GM18511 (cell line): ENCODE data around the gene NOA1.
A peak's percentile ranks its signal among the peaks of the same experiment; 100 is the strongest.

Source experiments
- ATAC-seq: cut with Tn5 transposase; IDR thresholded peaks from one replicate; pipeline ENCODE4 v1.9.1; 2021; ENCODE audit warnings: mild to moderate bottlenecking, moderate library complexity; ENCODE audit not compliant: unreplicated experiment

The NOA1 gene

DNA sequence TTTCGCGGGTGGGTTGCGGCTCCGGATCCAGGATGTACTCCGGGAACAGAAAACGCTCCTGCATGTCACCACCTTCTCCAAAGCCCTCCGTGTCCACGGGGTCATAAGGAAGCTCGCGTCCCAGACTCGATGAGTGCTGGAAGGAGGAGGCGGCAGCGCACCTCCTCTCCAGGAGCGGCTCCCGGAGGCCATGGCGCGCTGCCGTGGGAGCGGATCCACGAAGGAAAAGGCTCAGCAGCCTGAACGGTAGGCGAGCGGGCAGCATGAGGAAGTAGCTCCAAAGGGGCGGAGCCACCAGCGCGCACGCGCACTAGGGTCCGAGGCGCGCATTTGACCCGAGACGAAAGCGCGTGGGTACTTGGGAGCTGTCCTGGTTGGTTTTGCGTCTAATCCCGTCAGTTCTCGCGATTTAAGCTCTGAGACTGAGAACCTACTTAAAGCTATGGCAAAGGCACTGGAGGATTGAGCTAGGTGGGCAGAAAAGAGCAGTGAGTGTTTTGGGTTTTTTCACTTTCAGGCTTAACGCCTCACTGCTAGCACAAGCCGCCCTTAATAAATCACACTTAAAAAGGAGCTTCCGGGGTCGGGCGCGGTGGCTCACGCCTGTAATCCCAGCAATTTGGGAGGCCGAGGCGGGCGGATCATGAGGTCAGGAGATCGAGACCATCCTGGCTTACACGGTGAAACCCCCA lies at the start of gene NOA1:
Gene NOA1 (minus strand): TSS at position 286 of the 692 bp plus-strand sequence. CDS start 21 bp downstream, at position 265.
- ATAC-seq, result peak; percentile 81

DNA sequence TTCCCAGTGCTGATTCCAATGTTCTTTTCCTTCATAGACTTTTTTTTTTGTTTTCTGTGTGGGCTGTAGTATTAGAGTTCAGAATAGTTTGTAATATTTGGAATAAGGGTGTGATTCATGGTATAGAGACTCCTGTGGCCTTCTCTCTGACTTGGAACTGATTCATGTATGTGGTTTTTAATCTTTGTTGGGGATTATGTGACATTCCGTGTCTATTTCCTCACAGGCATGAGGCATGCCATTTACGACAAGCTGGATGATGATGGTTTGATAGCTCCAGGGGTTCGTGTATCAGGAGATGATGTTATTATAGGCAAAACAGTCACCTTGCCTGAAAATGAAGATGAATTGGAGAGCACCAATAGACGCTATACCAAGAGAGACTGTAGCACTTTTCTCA lies 45.7 kb upstream of the NOA1 start:
- ATAC-seq, result no peak

DNA sequence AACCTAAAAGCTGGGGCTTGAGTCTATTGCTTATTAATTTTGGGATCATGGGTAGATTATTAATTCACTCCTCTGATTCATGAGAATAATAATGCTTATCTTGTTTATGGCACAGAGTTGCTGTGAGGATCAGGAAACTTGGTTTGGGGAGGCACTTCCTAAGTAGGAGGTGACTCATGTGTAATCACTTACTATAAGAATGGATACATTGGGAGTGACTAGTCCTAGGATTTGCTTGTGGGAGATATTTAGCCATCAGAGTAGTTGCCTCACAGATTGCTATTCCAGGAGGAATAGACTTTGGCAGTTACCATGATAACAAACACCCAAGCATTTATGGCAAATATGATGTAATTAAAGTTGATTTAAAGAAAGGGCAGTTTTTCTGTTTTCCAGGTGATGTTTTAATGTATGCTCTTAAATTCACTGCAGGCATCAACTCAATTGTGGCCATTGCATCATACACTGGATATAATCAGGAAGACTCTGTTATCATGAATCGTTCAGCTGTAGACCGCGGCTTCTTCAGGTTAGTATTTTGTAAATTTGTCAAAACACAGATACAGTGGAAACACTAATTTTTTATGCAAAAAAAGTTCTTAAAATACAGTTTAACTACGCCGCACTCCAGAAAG lies 43.2 kb upstream of the NOA1 start:
- ATAC-seq, result no peak

DNA sequence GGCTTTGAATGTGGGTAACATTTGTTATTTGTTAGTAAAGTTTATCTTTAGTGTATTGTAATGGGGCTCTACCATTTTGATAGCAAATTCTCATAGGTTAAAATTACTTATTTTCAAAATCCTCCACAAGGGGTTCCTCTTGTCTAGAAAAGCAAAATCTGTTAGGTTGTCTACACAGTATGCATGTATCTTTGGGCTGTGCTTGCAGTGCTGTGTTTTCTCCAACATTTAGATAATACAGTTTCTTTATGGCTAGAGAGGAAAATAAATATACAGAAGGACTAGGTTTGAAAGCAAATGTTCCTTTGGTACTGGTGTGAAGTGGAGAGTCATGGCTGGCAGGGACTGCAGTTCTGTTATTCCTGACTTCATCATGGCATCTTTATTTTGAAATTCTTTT lies 41.6 kb upstream of the NOA1 start:
- ATAC-seq, result no peak

DNA sequence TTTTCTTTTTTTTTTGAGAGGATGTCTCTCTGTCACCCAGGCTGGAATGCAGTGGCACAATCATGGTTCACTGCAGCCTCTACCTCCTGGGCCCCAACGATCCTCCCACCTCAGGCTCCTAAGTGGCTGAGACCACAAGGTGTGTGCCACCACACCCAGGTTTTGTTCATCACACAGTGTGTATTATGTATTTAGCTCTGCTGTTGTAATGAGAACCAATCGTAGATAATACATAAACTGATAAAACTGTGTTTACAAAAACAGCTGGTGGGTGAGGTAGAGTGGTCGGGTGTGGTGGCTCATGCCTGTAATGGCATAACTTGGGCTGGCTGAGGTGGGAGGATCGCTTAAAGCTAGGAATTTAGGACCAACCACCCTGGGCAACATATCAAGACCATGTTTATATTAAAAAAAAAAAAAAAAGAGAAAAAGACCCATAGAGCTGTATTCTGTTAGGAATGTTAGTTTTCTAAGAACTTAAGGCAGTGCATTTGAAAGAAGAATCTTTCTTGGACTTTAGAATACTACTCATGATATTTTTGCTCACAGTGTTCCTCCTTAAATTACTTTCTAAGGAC lies 36.2 kb upstream of the NOA1 start:
- no peak for ATAC-seq

DNA sequence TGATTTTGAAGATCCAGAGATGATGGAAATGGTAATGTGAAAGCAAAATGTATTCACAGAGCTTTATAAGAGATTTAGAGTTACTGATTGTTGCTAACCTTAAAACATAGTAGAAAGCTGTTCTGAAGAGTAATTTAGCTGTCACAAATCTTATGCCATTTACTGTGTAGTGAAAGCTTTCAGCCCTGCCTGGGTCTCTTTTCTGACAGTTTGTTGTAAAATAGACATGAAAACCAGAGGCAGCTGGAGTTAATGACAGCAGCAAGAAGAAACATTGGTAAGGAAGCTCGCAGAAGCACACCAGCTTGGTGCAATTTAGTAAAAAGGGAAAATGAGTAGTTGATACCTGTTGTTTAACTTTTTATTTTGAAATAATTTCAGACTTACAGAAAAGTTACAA lies 22.3 kb upstream of the NOA1 start:
- no peak for ATAC-seq

DNA sequence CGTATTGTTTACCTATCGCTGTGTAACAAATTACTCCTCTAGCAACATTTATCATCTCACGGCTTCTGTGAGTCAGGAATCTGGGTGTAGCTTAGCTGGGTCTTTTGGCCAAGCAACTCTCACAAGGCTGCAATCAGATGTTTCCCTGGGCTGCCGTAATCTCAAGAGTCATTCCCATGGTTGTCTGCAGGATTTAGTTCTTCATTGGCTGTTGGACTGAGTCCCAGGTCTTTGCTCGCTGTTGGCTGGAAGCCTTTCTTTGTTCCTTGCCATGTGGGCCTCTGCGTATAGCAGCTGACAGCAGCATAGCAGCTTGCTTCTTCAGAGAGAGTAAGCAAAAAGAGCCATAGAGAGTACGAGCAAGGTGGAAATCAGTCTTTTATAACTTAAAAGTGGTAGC lies 18.1 kb upstream of the NOA1 start:
- ATAC-seq, result no peak

DNA sequence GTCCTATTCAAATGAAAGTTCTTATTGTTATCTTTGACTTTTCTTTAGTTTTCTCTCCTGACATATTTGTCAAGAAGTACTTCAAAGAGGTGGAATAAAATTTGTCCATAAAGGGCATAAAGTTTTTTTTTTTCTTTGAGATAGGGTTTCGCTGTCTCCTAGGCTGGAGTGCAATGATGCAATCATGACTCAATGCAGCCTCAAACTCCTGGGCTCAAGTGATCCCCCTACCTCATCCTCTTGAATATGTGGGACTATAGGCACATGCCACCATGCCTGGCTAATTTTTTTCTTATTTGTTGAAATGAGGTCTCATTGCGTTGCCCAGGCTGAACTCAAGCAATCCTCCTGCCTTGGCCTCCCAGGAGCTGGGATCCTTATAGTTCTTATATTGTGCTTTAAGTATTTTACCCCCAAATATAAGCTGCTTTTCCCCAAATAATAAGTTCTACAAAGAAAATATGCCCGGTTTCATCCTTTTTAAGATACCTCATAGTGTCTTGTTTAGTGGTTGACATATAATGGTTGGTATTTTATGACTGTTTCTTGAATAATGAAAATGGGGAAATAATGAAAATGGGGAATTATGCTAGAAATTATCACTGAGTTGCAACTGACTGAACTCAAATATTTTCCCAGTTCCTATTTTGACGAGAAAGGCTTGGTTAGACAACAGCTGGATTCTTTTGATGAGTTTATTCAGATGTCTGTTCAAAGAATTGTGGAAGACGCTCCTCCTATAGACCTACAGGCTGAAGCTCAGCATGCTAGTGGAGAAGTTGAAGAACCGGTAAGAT lies 12.9 kb upstream of the NOA1 start:
- ATAC-seq, result no peak

DNA sequence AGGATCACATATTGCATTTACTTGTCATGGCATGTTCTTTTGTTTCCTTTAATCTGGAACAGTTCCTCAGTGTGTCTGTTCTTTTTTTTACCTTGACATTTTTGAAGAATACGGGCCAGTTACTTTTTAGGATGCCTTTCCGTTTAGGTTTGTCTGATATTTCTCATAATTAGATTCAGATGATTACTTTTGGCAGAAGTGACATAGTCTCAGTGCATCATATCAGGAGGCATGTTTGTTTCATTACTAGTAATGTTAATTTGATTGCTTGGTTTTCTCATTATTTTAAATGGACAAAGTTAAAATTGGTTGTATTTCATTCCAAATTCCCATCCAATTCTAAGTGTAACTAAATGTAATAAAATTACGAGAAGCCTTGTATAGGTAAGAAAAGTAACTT lies 9.5 kb upstream of the NOA1 start:
- ATAC-seq, result no peak

DNA sequence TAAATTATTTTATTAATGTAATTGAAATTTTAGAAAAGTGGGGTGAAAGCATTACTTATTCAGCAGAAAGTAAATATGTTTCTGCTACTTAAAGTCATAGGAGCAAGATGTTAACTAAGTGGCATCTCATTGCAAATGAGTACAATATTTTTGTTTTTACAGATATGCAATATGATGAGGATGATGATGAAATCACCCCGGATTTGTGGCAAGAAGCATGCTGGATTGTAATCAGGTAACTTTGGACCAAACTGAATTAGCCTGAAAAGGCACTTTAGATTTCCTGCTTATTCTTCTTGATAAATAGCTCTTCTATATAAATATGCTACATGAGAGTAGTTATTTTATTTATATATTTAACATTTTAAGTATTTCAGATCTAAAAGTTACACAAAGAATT lies 8.8 kb upstream of the NOA1 start:
- no peak for ATAC-seq

DNA sequence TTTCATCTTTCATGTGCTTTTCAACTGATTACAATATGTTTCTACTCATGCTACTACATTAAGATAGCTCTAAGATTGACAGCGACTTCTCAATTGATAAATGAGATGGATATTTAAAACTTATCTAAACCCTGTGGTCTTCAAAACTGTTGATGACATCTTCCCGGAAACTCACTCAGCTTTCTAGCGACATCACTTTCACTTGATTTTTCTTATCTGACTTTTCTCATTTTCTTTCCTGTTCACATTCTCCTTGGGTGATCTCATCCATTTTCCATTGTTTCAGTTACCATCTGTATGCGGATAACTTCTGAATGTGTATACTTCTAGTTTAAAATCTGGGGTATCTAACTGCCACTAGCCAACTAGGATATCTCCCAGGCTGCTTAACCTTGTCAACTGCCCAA lies 4.4 kb upstream of the NOA1 start:
- ATAC-seq, result no peak

DNA sequence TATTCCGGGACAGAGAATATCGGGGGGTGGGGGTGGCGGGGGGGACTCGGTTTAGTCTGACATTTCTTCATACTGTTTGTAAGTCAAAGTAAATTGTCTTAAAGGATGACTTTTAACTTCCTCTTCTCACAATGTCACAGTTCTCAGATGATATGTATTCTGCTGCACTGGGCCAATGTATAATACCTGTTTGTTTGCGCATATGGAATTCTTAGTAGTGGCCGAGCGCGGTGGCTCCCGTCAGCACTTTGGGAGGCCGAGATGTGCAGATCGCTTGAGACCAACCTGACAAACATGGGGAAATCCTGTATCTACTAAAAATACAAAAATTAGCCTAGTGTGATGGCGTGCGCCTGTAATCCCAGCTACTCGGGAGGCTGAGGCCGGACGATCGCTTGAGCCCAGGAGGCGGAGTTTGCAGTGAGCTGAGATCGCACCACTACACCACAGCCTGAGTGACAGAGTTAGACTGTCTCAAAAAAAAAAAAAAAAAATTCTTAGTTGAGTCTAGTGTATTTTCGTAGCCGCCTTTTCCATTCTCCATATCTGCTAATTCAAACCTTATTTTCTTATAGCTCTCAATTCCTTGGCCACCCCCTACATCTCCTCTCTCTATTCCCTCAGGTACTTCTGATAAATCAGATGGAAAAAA lies 2.1 kb upstream of the NOA1 start:
- ATAC-seq, result no peak

DNA sequence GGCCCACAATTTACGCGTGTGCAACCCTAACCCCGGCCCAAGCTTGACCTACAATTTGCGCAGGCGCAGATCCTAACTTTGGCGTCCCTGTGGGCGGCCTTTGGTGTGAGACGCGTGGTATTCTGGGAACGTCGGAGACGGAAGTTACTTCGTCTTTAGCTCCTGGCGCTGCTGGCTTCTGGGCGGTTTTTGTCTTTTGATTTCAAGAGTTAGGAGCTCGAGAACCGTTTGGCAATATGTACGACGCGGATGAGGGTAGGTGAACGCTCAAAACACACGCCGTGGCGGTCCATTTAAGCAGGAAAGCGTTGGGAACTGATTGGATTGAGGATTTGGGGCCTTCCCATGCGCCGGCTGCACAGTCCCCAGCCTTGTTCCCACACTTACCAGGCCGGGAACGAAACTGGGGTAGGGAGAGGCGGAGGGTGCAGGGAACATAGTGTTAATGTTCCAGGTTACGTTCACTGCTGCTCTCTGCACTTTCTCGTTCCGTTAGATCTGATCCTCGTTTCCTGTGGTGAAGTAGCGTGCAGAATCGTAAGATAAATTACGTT lies 1.4 kb upstream of the NOA1 start, which contains the start of gene POLR2B:
Gene POLR2B (plus strand): TSS at position 147 of the 554 bp plus-strand sequence. CDS start 90 bp downstream, at position 237.
- peak; percentile 57 for ATAC-seq

DNA sequence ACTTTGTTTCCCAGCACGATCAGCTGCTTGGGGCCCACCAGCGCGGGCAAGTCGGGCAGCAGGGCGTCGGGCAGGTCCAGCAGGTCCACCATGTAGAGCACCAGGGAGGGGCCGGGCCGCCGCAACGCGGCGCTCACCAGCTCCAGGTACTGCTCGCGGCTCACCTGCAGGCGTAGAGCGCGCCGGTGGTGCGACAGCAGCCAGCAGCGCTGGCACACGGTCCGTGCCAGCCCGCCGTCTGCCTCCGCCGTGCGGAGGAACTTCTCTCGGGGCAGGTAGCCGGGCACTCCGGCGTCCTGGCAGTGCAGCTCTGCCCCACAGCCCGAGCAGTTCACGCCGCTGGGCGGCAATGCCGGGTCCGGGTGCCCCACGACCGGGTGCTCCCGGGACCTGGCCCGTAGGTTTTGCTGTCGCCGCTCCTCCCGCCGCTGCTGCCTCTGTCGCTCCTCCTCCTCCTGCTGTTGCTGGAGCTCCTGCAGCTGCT lies 527 bp downstream of the NOA1 start:
- ATAC-seq, result peak; percentile 38

DNA sequence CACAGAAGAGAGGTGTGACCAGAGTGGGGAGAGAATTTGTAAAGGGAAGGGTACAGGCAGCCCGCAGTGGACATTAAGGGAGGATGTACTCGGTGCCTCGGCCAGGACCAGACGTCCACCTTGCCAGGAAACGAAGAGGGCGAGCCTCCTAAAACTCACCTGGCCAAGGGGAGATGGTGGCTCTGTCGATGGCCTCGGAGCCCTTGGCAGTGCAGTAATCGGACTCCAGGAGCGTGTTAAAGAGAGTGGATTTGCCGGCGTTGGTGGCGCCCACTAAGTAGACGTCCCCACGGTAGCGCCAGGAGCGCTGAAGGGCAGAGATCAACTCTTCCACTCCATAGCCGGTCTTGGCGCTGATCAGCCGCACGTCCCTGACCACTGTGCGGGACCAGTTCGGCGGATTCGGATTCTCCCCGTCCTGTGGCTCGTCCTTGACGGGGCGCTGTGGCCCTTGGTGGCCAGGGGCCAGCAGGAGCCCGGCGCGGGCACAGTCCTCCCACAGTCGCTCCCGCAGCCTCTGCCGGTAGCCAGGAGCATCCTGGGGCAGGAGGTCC lies 1.0 kb downstream of the NOA1 start:
- no peak for ATAC-seq

DNA sequence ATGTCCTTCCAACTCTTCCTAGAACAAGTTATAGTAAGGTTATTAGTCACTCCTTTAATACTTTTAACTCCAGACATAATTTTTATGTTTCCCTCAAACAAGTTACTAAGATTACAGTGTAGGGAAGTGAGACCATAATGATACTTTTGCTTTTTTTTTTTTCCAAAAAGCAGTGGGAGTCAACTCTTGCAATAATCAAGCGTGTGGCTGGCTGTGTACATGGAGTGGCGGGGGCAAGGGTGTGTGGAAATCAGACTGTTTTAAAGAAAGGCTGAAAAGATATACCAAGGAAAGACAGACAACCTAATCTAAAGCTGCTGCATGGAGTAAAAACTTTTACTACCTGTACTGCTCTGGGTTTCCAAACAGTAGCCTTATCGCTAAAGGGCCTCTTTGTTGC lies 4.1 kb downstream of the NOA1 start:
- no peak for ATAC-seq

DNA sequence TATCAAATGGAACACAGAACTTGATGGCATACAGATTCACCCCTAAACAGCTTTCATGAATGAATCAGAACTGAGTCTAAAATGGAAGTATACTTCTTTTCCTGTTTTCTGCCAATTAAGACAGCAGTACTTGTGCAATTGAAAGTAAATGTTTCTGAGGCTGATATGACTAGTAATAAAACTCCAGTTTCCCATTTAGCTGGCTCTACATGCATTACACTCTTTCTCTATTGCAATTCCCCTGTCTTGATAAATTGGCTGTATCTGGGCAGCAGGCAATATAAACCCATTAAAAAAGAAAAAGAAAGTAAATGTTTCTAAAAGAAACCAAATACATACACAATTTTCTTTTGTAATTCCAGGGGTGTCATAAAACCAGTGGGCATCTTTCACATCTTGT lies 4.6 kb downstream of the NOA1 start:
- no peak for ATAC-seq

DNA sequence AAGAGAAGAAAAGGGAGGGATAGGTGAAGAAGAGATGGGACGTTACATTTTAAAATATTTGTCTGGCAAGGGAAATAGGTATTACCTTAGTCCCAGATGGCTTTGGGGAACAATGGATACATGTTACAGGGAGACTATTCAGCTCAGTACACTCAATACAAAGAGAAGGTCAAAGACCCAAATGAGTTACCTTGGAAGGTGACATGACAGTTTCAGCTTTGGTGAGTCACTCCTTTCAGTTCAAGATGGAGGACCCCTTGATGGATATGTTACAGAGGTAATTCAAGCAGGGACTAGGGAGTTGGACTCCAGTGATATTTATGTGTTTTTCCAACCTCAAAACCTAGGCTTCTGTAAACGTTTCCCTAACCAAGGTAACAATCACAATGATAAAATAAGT lies 5.0 kb downstream of the NOA1 start:
- ATAC-seq, result no peak

DNA sequence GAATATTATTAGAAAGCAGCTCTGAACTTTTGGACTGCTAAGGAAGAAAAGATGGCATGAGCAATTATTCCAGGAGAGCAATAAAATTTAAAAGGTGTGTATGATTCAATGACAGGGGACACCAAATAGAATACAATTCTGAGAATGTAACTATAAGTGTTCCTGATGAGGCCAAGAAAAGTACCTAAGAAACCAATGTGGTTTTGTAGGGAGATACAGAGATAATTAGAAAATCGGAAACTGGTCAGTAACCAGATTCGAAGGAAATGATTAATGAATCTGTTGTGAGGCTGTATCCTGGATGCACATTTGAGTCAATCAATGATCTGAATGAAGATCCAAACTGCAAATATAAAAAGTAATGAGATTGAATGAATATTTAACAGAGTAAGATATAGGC lies 6.0 kb downstream of the NOA1 start:
- no peak for ATAC-seq

DNA sequence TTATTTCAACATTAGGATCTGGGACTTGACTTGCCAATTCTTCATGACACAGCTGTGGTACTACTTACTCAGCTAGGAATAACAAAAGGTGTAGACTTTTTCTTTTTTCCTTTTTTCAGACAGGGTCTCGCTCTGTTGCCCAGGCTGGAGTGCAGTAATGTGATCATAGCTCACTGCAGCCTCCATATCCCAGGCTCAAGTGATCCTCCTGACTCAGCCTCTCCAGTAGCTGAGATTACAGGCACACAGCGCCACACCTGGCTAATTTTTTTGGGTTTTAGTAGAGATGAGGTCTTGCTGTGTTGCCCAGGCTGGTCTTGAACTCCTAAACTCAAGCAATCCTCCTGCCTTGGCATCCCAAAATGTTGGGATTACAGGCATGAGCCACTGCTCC lies 16.3 kb downstream of the NOA1 start:
- no peak for ATAC-seq
